Stimulated activated CD4-positive, alpha-beta T cell treated with anti-CD3 and anti-CD28 coated beads, TNF-alpha, amount 100 ng/mL, for 24 hours (primary cell): Measurements from ENCODE around the gene YTHDC2.
"Not testable (repeated sequence)": the region's sequence is repeated elsewhere in the genome, so short reads cannot be mapped to it uniquely, and the experiment has no call there.

Source experiments
- DNase-seq, 3 experiments: peaks; one replicate each; pipeline ENCODE4 v3.0.0-alpha.2; 2020; ENCODE audit warnings: low read depth in 3 of 3

YTHDC2 gene

DNA sequence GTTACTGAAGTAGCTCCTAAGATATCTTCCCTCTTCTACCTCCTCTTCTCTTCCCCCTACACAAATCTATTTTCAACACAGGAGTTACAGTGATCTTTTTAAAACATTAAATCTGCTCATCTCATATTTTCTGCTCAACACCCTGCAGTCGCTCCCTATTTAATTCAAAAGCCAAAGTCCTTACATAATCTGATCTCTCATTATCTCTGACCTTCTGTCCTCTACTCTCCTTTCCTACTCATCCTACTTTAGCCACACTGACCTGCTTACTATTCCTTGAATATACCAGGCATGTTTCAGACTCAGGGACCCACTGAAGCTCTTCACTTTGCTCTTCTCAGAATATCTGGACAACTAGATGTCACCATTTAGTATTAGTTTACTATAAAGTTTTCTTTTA is 87.9 kb downstream of the YTHDC2 start:
- no peak for DNase-seq

DNA sequence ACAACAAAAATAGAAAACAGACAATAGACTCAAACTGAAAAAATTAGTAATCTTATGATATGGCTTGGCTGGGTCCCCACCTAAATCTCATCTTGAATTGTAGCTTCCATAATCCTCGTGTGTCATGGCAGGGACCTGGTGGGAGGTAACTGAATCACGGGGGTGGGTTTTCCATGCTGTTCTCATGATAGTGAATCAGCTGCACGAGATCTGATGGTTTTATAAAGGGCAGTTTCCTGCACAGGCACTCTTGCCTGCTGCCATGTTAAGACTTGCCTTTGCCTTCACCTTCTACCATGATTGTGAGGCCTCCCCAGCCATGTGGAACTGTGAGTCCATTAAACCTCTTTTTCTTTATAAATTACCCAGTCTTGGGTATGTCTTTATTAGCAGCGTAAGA is 89.8 kb downstream of the YTHDC2 start:
- not testable (repeated sequence) for DNase-seq

DNA sequence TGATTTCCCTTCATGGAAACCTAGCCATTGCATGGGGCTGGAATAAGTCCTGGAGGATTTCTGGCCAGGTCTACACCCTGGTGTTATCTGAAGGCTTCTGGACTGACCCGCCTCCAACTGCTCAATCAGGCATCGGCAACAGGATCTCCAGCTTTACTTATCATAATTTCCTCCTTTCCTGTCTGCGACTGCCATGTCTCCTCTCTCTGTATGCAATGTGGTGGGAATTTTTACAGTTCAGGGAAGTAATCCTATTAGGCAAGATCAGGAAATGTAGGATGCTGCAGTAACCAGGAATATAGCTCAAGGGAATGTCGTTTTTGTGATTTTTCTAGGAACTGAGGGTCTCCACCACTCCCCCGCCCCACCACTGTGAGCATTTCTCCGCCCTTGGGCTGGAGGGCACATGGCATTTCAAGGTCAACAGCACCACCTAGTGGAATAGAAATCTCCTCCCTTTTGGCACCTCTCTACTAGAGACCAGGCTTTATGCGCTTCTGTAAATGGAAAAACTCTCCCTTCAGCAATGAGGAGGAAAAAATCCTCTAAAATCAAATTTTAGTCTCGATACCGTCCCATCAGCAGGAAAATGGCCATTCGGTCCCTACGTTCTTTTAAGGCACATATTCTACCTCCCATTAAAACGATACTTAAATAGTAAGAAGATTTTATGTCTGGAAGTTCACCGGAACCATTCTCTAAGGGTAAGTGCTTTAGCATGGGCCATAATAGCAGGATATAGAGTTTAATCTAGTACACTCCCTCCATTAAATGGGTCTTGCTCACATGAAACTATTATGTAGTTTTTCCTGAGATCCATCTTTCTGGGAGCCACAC is 93.0 kb downstream of the YTHDC2 start:
- DNase-seq, result peak; percentile 4 to 14 (median 6)

DNA sequence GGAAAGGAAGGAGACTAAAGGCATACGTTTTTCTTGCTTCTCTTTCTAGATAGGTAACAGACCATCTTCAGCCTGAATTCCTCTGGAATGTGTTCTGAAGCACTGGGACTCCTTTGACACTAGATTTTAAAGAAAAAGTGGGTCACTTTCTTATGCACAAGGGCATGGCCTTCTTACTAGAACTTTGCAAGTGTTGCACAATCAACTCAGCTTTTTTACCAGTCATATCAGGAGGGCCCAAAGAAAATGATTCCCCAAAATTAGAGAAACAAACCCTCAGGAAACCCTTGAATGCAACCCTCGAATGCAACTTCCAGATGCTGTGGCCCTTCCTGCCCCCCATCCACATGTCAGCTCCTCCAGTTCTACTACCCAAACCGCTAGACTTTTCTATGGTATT is 93.9 kb downstream of the YTHDC2 start:
- DNase-seq, result no peak

DNA sequence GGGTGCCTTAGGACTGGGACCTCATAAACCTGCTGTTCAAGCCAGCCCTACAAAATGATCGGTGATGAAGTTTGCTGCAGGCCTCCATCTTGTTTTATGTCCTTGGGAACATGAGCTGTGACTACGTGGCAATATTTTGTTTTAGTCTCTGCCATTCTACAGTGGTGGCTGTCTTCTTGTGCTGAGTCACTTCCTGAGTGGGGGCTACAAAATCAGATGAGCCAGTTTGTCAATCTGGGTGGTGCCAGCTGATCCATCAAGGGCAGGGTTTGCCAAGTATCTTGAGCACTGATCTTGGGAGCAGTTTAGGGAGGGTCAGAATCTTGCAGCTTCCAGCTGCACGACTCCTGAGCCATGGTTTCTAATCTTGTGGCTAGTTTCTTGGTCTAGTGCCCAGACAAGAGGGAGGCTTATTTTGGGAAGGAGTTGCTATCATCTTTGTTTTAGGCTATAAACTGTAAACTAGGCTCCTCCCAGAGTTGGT is 94.7 kb downstream of the YTHDC2 start:
- no peak for DNase-seq

DNA sequence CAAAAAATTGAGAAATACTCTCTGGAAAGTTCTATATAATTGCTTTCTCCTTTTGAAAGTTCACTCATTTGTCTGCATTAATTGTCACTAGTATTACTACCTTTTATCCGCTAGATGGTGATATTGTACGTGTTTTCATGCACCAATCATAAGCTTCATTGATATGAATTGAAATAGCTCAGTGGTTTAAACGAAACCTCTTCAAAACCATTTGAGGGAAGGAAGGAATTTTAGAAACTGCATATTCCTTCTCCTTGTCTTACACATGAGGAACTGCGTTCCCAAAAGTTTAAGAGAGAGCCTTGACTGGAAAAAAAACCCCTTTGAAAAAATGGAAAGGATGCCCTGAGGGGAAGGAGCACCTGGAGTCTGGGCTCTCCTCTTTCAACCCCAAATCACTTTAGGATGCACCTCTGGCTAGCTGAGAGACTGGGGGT is 98.6 kb downstream of the YTHDC2 start:
- DNase-seq, result no peak

DNA sequence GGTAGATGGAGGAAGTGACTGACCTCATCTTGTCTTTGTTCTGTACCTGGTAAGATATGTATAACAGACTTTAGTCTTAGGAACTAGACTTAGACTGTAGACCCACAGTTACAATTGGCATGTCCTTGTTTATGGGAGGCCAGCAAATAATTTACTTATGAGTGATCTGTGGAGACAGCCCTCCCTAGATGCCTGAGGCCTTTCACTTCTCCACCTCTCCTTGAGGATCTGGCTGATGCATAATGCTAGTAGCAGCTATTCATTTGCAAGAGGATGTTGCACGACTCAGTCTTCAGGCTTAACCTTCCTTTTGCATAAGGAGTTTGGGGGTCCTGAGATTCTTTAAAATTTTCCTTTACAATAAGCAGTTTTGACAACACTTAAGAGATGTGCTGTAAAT is 100.7 kb downstream of the YTHDC2 start:
- no peak for DNase-seq

DNA sequence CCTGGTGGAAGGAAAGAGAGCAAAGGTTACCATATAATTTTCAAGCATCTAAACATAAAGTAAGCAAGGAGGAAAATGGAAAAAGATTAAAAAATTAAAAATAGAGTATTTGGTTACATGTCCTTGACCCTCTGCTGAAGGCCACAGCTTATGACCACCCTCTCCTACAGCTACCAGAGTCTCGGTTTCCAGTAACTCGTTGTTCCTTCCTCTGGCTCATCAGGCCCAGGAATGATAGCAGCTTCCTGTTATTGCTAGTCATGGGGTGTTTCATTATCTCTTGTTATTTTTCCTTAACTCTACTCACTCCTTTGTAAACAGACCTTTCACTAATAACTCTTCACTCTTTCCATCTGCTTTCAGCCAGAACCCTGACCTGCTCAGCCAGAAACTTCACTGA is 102.2 kb downstream of the YTHDC2 start:
- DNase-seq, result no peak

DNA sequence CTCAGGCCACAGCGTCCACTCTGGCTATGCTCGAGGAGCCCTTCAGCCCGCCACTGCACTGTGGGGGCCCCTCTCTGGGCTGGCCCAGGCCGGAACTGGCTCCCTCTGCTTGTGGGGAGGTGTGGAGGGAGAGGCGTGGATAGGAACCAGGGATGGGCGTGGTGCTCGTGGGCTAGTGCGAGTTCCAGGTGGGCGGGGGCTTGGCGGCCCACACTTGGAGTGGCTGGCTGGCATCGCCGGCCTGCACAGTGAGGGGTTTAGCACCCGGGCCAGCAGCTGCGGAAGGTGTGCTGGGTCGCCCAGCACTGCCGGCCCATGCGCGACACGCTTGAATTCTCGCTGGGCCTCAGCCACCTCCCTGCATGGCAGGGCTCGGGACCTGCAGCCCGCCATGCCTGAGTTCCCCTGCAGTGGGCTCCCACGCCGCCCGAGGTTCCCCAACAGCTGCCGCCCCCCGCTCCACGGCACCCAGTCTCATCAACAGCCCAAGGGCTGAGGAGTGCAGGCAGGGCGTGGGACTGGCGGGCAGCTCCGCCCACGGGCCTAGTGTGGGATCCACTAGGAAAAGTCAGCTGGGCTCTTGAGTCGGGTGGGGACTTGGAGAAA is 103.8 kb downstream of the YTHDC2 start:
- no peak for DNase-seq

DNA sequence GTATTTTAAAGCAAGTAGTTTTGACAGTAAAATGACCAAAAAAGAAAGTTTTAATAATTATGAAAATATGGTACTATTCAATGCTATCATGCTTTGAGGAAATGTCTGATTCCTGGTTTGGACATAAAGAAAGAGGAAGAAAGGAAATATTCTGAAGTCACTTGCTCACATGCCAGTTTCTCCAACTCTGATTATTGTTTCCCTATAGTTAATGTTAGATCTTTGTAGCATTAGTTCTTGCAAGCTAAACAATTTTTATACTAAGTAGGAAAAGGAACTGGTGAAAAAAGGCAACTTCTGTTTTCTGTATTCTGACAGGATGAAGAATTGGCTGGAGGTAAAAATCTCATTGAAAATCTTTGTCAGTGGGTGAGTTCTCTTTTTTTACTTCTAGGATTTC is 119.5 kb downstream of the YTHDC2 start:
- no peak for DNase-seq

DNA sequence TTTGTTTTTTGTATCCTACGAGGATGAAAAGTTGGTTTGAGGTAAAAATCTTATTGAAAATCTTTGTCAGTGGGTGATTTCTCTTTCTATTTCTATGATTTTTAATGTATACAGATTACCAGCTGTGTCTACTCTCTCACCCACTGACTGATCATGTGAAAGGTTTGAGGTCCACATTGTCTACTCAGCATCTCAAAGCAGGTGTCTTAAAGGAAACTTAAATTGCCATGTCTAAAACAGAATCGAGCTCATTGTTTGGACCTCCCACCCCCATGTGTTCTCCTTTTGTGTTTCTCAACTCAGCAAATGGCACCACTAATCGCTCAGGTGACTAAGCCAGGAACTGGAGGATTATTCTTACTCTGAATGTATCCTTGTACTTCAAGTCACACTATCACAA is 121.5 kb downstream of the YTHDC2 start:
- no peak for DNase-seq

DNA sequence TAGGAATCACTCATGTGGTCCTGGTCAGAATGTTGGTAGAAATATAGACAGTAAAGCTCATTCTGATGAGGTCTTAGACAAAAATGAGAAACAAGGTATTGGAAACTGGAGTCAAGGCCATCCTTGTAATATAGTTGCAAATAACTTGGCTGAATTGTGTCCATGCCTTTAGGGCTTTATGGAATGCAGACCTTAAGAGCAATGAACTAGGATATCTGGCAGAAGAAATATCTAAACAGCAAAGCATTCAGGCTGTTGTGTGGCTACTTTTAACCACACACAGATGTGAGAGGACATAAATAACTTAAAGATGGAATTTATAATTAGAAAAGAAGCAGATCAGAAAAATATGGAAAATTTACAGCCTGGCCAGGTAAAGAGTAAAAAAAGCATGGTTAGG is 128.2 kb downstream of the YTHDC2 start:
- DNase-seq, result no peak
